K562 (cell line): ENCODE measurements around the gene CLIC3. TPM values are rescaled to one million over a fixed set of nuclear protein-coding genes. Genes with fewer than 3 reads are reported as not detected.
A peak's percentile ranks its signal among the peaks of the same experiment; 100 is the strongest.

Source experiments
- ATAC-seq: fragments of 200-7000 bp; cut with Tn5 transposase; 3 replicates; pipeline ENCODE4 v1.9.1; 2020; ENCODE audit warnings: moderate library complexity
- BruUV-seq: library from RNA; stranded (reverse); fragments of 400-500 nt; replicated peaks from 2 replicates; lab custom pipeline; 2021; lab: Mats Ljungman, UMichigan
- CTCF ChIA-PET: fragments of 300-600 bp; formaldehyde crosslinking; extraction: SDS; loops from one replicate; lab custom pipeline; 2021; ENCODE audit warnings: low intra/inter-chr PET ratio; lab: Yijun Ruan, JAX
- POLR2A ChIA-PET: fragments of 300-600, 350-650 bp; sonication (Branson Sonifier 250); formaldehyde crosslinking; extraction: SDS; loops from one replicate; lab custom pipeline; 2021; ENCODE audit warnings: antibody characterized with exemption, inconsistent platforms; lab: Yijun Ruan, JAX
- DNase-seq, 4 experiments: peaks; one replicate each; pipeline versions ENCODE4 v3.0.0 to v3.0.0-alpha.2; 2011 to 2018; ENCODE audit warnings: low spot score in 3 of 4, mixed read lengths in 3 of 4; ENCODE audit errors: extremely low read depth in 1 of 4
- FAIRE-seq: peaks from 2 replicates; lab custom pipeline; 2011; peaks lifted over from hg19 to GRCh38; lab: Jason Lieb, UNC
- H2AFZ ChIP-seq: 2 replicates; pipeline ENCODE4 v1.6.0; 2011; ENCODE audit warnings: low read depth, low read length, control low read depth, inconsistent platforms
- H3K27ac ChIP-seq: fragments of 200-600 bp; 3 replicates; pipeline ENCODE4 v1.8.0; 2011; ENCODE audit warnings: low read depth, mild to moderate bottlenecking, control low read depth, inconsistent platforms, low read length, moderate library complexity, mixed read lengths; ENCODE audit errors: extremely low read depth
- H3K27me3 ChIP-seq, 2 experiments: fragments of 300-600 bp in 1 of 2; 2 replicates in 1 of 2; 3 replicates in 1 of 2; pipeline versions ENCODE4 v1.6.0 to v1.8.0; 2011; ENCODE audit warnings: inconsistent platforms in 2 of 2, low read length in 2 of 2, mild to moderate bottlenecking in 1 of 2, mixed read lengths in 1 of 2, moderate library complexity in 1 of 2; ENCODE audit not compliant: control insufficient read depth in 2 of 2, insufficient read depth in 2 of 2
- H3K36me3 ChIP-seq: fragments of 300-600 bp; 3 replicates; pipeline ENCODE4 v1.8.0; 2011; ENCODE audit warnings: mild to moderate bottlenecking, low read length, inconsistent platforms; ENCODE audit not compliant: control insufficient read depth, insufficient read depth
- H3K4me1 ChIP-seq, 2 experiments: fragments of 200-600 bp in 1 of 2; replicated peaks in 1 of 2; 2 replicates in 1 of 2; 3 replicates in 1 of 2; pipeline versions ENCODE4 v1.5.1 to v1.8.0; 2011; ENCODE audit warnings: inconsistent platforms in 2 of 2, low read length in 2 of 2, mild to moderate bottlenecking in 1 of 2, mixed read lengths in 1 of 2, moderate library complexity in 1 of 2; ENCODE audit not compliant: control insufficient read depth in 2 of 2, insufficient read depth in 2 of 2
- H3K4me2 ChIP-seq: 2 replicates; pipeline ENCODE4 v1.6.1; 2011; ENCODE audit warnings: low read length, control low read depth, inconsistent platforms, mixed read lengths; ENCODE audit not compliant: insufficient read depth
- H3K4me3 ChIP-seq: fragments of 200-600 bp; sonication (generic), shearing (Covaris generic); 2 replicates; pipeline ENCODE4 v1.5.1; 2016; ENCODE audit warnings: control low read depth, inconsistent platforms
- H3K79me2 ChIP-seq: fragments of 200-600 bp; 3 replicates; pipeline ENCODE4 v1.8.0; 2011; ENCODE audit warnings: low read length, inconsistent platforms; ENCODE audit not compliant: control insufficient read depth, insufficient read depth
- H3K9ac ChIP-seq, 2 experiments: 2 replicates each; pipeline versions ENCODE4 v1.6.0 to v1.6.1; 2011; ENCODE audit warnings: low read depth in 2 of 2, low read length in 2 of 2, control low read depth in 1 of 2, inconsistent platforms in 1 of 2, mild to moderate bottlenecking in 1 of 2, mixed read lengths in 1 of 2; ENCODE audit not compliant: insufficient read depth in 1 of 2
- H3K9me1 ChIP-seq: one replicate; pipeline ENCODE4 v1.6.0; 2011; ENCODE audit warnings: inconsistent platforms, mild to moderate bottlenecking, low read length, moderate library complexity; ENCODE audit not compliant: control insufficient read depth, insufficient read depth
- H3K9me3 ChIP-seq: replicated peaks from 2 replicates; pipeline ENCODE4 v1.5.1; 2011; ENCODE audit warnings: low read depth, low read length, inconsistent platforms; ENCODE audit not compliant: control insufficient read depth, insufficient read depth
- H4K20me1 ChIP-seq: replicated peaks from 2 replicates; pipeline ENCODE4 v1.6.1; 2011; ENCODE audit warnings: low read length, inconsistent platforms, mixed read lengths; ENCODE audit not compliant: control insufficient read depth, insufficient read depth
- ARID4B ChIP-seq: sonication (generic); formaldehyde crosslinking; IDR thresholded peaks from 2 replicates; pipeline ENCODE4 v1.8.0; 2022; ENCODE audit warnings: mild to moderate bottlenecking, missing genetic modification reagents
- ETS1 ChIP-seq: conservative IDR thresholded peaks from 2 replicates; pipeline ENCODE4 v1.6.1; 2011; ENCODE audit warnings: low read depth, mild to moderate bottlenecking, low read length; ENCODE audit not compliant: control insufficient read depth
- FOXM1 ChIP-seq, 2 experiments: fragments of 450-650 bp in 1 of 2; sonication (generic) in 1 of 2; formaldehyde crosslinking in 1 of 2; IDR thresholded peaks; 2 replicates each; pipeline versions ENCODE4 v1.6.1 to v1.9.0; 2017 to 2022; ENCODE audit warnings: low read depth in 2 of 2, mild to moderate bottlenecking in 2 of 2, missing genetic modification reagents in 1 of 2, moderate library complexity in 1 of 2
- HMG20B ChIP-seq: fragments of 250-450 bp; sonication (Bioruptor Pico); IDR thresholded peaks from 2 replicates; pipeline ENCODE4 v1.5.0; 2021; ENCODE audit warnings: mild to moderate bottlenecking
- PHF21A ChIP-seq: fragments of 450-650 bp; IDR thresholded peaks from 2 replicates; pipeline ENCODE4 v1.6.1; 2017; ENCODE audit warnings: low read depth, borderline replicate concordance
- SMAD2 ChIP-seq: fragments of 150-350 bp; IDR thresholded peaks from 2 replicates; pipeline ENCODE4 v1.6.1; 2014; ENCODE audit warnings: low read depth, mild to moderate bottlenecking, low read length
- U2AF1 ChIP-seq: fragments of 200-400 bp; formaldehyde crosslinking; optimal IDR thresholded peaks from 2 replicates; pipeline ENCODE3; 2017; ENCODE audit warnings: mild to moderate bottlenecking, low read depth, low read length, moderate library complexity
- ZC3H8 ChIP-seq: fragments of 450-650 bp; IDR thresholded peaks from 2 replicates; pipeline ENCODE4 v1.6.1; 2017
- ZFP36 ChIP-seq: fragments of 150-350 bp; IDR thresholded peaks from 2 replicates; pipeline ENCODE4 v1.6.1; 2018; ENCODE audit warnings: low read length, low read depth; ENCODE audit not compliant: partially characterized antibody
- ZNF121 ChIP-seq: sonication (generic); formaldehyde crosslinking; conservative IDR thresholded peaks from 2 replicates; pipeline ENCODE4 v1.8.0; 2022; ENCODE audit warnings: missing genetic modification reagents
- ZSCAN32 ChIP-seq: fragments of 450-650 bp; formaldehyde crosslinking; IDR thresholded peaks from 2 replicates; pipeline ENCODE4 v1.4.0; 2020; ENCODE audit warnings: mild to moderate bottlenecking, moderate library complexity
- WGBS: fragments of 100-300 bp; shearing (Covaris generic); methylation state at CpG from one replicate; pipeline ENCODE4 v1.1.6; 2016; ENCODE audit warnings: low coverage, mixed read lengths; ENCODE audit not compliant: insufficient coverage; ENCODE audit errors: missing lambda C conversion rate; 5-methylcytosine and 5-hydroxymethylcytosine counted together
- in situ Hi-C: fragments of 300-500 bp; cut with MboI; formaldehyde crosslinking; loops from 4 replicates; pipeline ENCODE4 v1.15.0; 2018; ENCODE audit warnings: inconsistent platforms, mixed read lengths
- intact Hi-C: fragments of 100-400 bp; cut with micrococcal nuclease; formaldehyde crosslinking; loops from 2 replicates; pipeline ENCODE4 v1.14.2; 2022
- polyA plus RNA-seq, 8 experiments: library from polyadenylated mRNA; depleted of rRNA in 4 of 8; stranded (reverse) in 5 of 8; unstranded in 3 of 8; fragments of >200 nt; fragmentation: Nextera tagmentation in 2 of 8; fragmentation: Illumina TruSeq in 1 of 8; extraction: Ambion mirVana in 2 of 8; extraction: Trizol in 1 of 8; gene quantifications; 2 replicates each; pipeline versions ENCODE4 v1.2.1 to v1.2.3, GENCODE V29; 2011 to 2014; ENCODE audit warnings: inconsistent platforms in 1 of 8, missing spikeins in 1 of 8
- total RNA-seq, 7 experiments: library from RNA; depleted of rRNA in 6 of 7; stranded (reverse); fragments of >200 nt in 6 of 7; fragmentation: Illumina TruSeq in 2 of 7; extraction: Trizol in 2 of 7; gene quantifications; 2 replicates each; pipeline versions ENCODE4 v1.2.1 to v1.2.3, GENCODE V29; 2011 to 2021; ENCODE audit warnings: low replicate concordance in 1 of 7

The CLIC3 gene
- total and polyA plus RNA-seq, 9 of the 15 experiments (the other 6 are each of a cell fraction or from before 2014, with no cell fraction given), result 0.27 to 0.29 TPM; not detected in 7

- no peak overlapping the region for H3K27ac ChIP-seq
- H3K4me3 ChIP-seq, result no peak overlapping the region
- H3K9me1 ChIP-seq, result no peaks in the 10 kb centered on the region
- no peak for TF ChIP-seq ZSCAN32 (CRISPR knock-in tag)
- TF ChIP-seq ZFP36, result no peak
- TF ChIP-seq ZC3H8, result no peak
- no peak for TF ChIP-seq SMAD2
- intact Hi-C loops, result no loop called here
- H3K4me1 ChIP-seq, result peaks cover 0 to 87% of the 10 kb centered on the region in 2 experiments; a peak in 2 of 5 replicates
- WGBS, result 43% methylated on average over 8 of the region's 11 CpGs
- no peak overlapping the region for H2AFZ ChIP-seq
- H4K20me1 ChIP-seq, result no peaks in the 10 kb centered on the region
- no peaks in the 10 kb centered on the region for H3K36me3 ChIP-seq
- no peak overlapping the region; a peak in 1 of 4 replicates for H3K9ac ChIP-seq
- H3K27me3 ChIP-seq, result no peaks in the 10 kb centered on the region
- H3K79me2 ChIP-seq, result no peaks in the 10 kb centered on the region
- POLR2A ChIA-PET, result no interaction called here
- DNase-seq (no peak), FAIRE-seq (no peak), ATAC-seq (no peak)
- BruUV-seq, result no TSS peak
- CTCF ChIA-PET, result no interaction called here
- no peak overlapping the region for H3K4me2 ChIP-seq
- H3K9me3 ChIP-seq, result no peaks in the 10 kb centered on the region
- in situ Hi-C loops, result no loop called here
Observed at GRCh38 chr9:136972335-136972734, 24.0 kb downstream of the CLIC3 start.

- CTCF ChIA-PET, result no interaction called here
- TF ChIP-seq ARID4B (CRISPR knock-in tag), result no peak
- TF ChIP-seq ETS1, result no peak
- TF ChIP-seq ZNF121 (CRISPR knock-in tag), result no peak
- TF ChIP-seq U2AF1, result no peak
- no peak for TF ChIP-seq HMG20B (CRISPR knock-in tag)
- TF ChIP-seq PHF21A, result no peak
- TF ChIP-seq FOXM1 (IDR thresholded peaks at IDR 0.05; ENCODE audit: low read depth), result no peak
- no peak for TF ChIP-seq FOXM1 (CRISPR knock-in tag; IDR thresholded peaks at IDR 0.05; ENCODE audit: low read depth)
Observed at GRCh38 chr9:136971746-136972145, 24.6 kb downstream of the CLIC3 start.

More at GRCh38 chr9:136971746-136972145, 24.6 kb downstream of the CLIC3 start:
- Histone ChIP-seq H3K4me2 (no peak overlapping the region), H3K9me1 (no peaks in the 10 kb centered on the region), H3K9ac (peak overlapping the region in 1 of 2 experiments; percentile 55; a peak in 1 of 4 replicates), H3K4me1 (peaks cover 0 to 81% of the 10 kb centered on the region in 2 experiments; a peak in 2 of 5 replicates), H3K79me2 (no peaks in the 10 kb centered on the region), H3K27ac (no peak overlapping the region), H2AFZ (no peak overlapping the region), H4K20me1 (no peaks in the 10 kb centered on the region), H3K36me3 (no peaks in the 10 kb centered on the region), H3K4me3 (no peak overlapping the region), H3K27me3 (no peaks in the 10 kb centered on the region), H3K9me3 (no peaks in the 10 kb centered on the region)
- in situ Hi-C loops, result no loop called here
- BruUV-seq, result no TSS peak
- FAIRE-seq (no peak), DNase-seq (no peak), ATAC-seq (no peak)
- POLR2A ChIA-PET, result interaction anchor here (0.5 to 0.6 kb wide), 2 partner anchors 38 to 84 kb away, joined by 3 to 4 read pairs; no protein-coding TSS in a partner anchor
- WGBS, result 46% methylated on average over 13 of the region's 14 CpGs
- intact Hi-C loops, result no loop called here
